Stimulated activated CD8-positive, alpha-beta memory T cell treated with anti-CD3 and anti-CD28 coated beads, Interleukin-15, amount 100 ng/mL, for 4 hours (primary cell): ENCODE measurements around the gene SHOX.
"Not testable (repeated sequence)": the region's sequence is repeated elsewhere in the genome, so short reads cannot be mapped to it uniquely, and the experiment has no call there.

ENCODE experiments used
- DNase-seq, 2 donors: peaks; one replicate each; pipeline ENCODE4 v3.0.0-alpha.2; 2020; ENCODE audit warnings: low read depth in 2 of 2

SHOX gene

DNA sequence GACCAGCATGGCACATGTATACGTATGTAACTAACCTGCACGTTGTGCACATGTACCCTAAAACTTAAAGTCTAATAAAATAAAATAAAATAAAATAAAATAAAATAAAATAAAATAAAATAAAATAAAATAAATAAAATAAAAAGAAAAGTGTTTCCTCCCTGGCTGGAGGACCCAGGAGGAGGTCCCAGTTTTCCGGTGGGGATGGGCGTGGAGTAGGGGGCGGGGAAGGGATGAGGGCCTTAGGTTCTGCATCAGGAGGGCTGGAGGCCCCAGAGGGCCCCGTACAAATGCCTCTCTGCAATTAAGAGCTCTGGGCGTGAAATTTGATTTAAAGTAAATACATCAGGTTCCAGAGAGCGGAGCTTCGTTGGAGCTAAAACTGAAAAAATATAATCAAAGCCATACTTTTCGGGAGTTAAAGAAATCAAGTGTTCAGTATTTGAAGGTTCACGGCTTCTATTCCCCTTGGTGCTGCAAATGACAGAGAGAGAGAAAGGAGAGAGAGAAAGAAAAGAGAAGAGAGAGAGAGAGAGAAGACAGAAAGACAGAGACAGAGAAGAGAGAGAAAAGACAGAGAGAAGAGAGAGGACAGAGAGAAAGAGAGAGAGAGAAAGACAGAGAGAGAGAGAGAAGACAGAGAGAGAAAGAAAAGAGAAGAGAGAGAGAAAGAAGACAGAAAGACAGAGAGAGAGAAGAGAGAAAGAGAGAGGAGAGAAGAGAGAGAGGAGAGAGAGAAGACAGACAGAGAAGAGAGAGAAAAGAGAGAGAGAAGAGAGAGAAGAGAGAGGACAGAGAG is 8.7 kb upstream of the SHOX start:
- DNase-seq = no peak

- DNase-seq = not testable (repeated sequence)
Observed at GRCh38 chrX:622802-623201, 7.8 kb upstream of the SHOX start.

DNA sequence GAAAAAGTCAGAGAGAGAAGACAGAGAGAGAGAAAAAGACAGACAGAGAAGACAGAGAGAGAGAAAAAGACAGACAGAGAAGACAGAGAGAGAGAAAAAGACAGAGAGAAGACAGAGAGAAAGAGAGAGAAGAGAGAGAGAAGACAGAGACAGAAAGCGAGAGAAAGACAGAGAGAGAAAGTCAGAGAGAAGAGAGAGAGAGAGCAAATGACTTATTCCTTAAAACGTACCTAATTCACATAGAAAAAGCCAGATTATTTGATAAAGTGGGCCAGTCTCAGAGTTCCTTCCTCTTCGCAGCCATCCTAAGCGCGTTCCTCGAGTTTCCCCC is 7.4 kb upstream of the SHOX start:
- no peak for DNase-seq

GRCh38 chrX:623599-624315 is 6.8 kb upstream of the SHOX start:
- DNase-seq = no peak

GRCh38 chrX:625137-625691 is 5.4 kb upstream of the SHOX start:
- no peak for DNase-seq

GRCh38 chrX:626047-626446 is 4.5 kb upstream of the SHOX start:
- DNase-seq = not testable (repeated sequence)

GRCh38 chrX:626745-627509 is 3.7 kb upstream of the SHOX start:
- DNase-seq = no peak

DNA sequence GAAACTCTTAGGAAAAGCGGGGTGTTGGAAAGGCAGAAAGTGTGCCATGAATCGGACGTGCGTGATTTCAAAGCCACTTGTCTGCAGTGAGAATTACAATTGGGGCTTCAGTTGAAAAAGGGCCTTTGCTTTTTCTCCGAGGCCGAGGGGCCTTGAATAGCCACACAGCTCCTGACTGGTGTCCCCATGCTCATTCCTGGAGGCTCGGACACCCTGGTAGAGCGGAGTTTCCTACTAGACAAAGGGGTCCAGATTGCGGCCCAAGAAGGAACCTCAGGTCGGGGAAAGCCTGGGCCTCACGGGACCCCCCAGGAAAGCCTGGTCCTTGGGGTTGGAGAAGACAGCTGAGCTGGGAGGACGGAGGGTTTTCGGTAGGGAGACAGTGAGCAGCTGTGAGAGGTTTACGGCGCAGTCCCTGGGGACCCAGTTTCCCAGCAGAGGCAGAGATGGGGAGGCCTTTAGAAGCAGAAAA is 3.0 kb upstream of the SHOX start:
- no peak for DNase-seq

DNA sequence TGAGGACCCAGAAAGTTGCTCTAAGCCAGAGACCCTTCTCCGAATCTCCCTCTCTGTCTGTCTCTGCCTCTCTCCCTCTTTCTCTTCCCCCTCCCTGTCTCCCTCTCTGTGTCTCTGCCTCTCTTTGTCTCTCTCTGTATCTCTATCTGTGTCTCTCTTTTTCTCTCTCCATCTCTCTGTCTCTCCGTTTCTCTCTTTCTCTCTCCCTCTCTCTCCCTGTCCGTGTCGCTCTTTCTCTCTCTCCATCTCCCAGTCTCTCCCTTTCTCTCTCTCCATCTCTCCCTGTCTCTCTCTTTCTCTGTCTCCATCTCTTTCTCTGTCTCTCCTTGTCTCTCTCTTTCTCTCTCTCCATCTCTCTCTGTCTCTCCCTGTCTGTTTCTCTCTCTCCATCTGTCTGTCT is 2.6 kb upstream of the SHOX start:
- DNase-seq = no peak

DNA sequence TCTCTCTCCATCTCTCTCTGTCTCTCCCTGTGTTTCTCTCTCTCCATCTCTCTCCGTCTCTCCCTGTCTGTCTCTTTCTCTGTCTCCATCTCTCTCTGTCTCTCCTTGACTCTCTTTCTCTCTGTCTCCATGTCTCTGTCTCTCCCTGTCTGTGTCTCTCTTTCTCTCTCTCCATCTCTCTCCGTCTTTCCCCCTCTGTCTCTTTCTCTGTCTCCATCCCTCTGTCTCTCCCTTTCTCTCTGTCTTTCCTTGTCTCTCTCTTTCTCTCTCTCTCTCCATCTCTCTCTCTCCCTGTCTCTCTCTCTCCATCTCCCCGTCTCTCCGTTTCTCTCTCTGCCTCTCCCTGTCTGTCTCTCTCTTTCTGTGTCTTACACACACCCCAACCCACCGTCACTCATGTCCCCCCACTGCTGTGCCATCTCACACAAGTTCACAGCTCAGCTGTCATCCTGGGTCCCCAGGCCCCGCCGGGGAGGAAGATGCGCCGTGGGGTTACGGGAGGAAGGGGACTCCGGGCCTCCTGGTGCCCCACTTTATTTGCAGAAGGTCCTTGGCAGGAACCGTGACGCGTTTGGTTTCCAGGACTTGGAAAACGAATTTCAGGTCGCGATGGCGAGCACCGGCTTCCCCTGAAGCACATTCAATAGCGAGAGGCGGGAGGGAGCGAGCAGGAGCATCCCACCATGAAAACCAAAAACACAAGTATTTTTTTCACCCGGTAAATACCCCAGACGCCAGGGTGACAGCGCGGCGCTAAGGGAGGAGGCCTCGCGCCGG is 1.2 kb upstream of the SHOX start:
- DNase-seq = no peak

DNA sequence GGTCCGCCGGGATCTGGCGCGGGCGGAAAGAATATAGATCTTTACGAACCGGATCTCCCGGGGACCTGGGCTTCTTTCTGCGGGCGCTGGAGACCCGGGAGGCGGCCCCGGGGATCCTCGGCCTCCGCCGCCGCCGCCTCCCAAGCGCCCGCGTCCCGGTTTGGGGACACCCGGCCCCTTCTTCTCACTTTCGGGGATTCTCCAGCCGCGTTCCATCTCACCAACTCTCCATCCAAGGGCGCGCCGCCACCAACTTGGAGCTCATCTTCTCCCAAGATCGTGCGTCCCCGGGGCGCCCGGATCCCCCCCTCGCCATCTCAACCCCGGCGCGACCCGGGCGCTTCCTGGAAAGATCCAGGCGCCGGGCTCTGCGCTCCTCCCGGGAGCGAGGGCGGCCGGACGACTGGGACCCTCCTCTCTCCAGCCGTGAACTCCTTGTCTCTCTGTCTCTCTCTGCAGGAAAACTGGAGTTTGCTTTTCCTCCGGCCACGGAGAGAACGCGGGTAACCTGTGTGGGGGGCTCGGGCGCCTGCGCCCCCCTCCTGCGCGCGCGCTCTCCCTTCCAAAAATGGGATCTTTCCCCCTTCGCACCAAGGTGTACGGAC is 482 bp upstream of the SHOX start:
- no peak for DNase-seq

GRCh38 chrX:631802-632365 is 1.3 kb downstream of the SHOX start:
- DNase-seq = no peak

DNA sequence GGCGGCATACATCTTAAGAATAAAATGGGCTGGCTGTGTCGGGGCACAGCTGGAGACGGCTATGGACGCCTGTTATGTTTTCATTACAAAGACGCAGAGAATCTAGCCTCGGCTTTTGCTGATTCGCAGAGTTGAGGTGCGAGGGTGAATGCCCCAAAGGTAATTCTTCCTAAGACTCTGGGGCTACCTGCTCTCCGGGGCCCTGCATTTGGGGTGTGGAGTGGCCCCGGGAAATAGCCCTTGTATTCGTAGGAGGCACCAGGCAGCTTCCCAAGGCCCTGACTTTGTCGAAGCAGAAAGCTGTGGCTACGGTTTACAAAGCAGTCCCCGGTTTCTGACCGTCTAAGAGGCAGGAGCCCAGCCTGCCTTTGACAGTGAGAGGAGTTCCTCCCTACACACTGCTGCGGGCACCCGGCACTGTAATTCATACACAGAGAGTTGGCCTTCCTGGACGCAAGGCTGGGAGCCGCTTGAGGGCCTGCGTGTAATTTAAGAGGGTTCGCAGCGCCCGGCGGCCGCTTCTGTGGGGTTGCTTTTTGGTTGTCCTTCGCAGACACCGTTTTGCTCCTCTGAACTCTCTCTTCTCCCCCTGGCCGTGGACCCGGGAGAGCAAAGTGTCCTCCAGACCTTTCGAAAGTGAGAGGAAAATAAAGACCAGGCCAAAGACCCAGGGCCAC is 1.9 kb downstream of the SHOX start:
- no peak for DNase-seq

DNA sequence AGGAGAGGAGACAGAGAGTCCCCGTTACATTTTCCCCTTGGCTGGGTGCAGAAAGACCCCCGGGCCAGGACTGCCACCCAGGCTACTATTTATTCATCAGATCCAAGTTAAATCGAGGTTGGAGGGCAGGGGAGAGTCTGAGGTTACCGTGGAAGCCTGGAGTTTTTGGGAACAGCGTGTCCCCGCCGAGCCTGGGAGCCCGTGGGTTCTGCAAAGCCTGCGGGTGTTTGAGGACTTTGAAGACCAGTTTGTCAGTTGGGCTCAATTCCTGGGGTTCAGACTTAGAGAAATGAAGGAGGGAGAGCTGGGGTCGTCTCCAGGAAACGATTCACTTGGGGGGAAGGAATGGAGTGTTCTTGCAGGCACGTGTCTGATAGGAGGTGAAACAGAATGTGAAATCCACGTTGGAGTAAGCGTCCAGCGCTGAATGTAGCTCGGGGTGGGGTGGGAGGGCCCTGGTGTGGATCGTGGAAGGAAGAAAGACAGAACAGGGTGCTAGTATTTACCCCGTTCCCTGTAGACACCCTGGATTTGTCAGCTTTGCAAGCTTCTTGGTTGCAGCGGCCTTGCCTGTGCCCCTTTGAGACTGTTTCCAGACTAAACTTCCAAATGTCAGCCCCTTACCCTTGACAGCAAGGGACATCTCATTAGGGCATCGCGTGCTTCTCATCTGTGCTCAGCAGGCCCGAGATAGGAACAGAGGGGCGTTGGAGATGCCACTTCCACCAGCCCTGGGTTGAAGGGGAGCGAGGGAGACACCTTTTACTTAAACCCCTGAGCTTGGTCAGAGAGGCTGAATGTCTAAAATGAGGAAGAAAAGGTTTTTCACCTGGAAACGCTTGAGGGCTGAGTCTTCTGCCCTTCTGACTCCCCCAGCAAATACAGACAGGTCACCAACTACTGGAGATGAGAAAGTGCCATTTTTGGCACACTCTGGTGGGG is 2.7 kb downstream of the SHOX start:
- no peak for DNase-seq

DNA sequence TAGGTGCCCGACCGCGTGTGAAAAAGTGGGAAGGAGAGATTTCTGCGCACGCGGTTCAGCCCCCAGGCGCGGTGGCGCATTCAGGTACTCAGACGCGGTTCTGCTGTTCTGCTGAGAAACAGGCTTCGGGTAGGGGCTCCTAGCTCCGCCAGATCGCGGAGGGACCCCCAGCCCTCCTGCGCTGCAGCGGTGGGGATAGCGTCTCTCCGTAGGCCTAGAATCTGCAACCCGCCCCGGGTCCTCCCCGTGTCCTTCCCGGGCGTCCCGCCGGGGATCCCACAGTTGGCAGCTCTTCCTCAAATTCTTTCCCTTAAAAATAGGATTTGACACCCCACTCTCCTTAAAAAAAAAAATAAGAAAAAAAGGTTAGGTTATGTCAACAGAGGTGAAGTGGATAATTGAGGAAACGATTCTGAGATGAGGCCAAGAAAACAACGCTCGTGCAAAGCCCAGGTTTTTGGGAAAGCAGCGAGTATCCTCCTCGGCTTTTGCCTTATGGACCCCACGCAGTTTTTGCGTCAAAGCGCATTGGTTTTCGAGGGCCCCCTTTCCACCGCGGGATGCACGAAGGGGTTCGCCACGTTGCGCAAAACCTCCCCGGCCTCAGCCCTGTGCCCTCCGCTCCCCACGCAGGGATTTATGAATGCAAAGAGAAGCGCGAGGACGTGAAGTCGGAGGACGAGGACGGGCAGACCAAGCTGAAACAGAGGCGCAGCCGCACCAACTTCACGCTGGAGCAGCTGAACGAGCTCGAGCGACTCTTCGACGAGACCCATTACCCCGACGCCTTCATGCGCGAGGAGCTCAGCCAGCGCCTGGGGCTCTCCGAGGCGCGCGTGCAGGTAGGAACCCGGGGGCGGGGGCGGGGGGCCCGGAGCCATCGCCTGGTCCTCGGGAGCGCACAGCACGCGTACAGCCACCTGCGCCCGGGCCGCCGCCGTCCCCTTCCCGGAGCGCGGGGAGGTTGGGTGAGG is 3.7 kb downstream of the SHOX start:
- DNase-seq = no peak

- no peak for DNase-seq
Observed at GRCh38 chrX:635428-636090, 5.0 kb downstream of the SHOX start.

DNA sequence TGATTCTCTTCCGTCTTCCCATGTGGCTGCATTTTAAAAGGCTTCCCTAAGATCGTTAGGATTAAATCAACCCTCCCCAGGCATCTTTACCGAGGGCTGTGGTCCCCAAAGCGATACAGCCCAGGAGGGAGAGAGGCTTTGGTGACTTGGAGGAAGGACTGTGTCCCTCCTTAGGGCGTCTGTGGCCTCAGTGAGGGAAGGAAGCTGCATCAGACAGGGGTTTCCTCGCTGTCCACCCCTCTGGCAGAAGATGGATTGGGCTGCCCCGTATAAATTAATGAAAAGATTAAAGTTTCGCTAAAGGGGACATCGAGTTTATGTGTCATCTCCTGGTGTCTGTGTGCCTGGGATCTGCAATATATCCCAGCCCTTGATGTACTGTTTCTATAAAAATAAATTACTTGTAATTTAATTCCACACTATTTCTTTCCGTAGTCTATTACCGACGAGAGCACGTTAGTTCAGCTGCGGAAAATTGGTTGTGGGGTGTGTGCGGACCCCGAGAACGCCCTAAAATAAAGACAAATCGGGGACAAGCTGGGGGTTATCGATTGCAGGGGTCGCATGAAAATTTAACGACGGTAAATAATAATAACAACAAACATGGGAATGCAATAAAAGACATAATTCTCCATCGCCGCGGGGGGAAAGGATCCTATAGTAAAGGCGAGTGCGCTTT is 6.5 kb downstream of the SHOX start:
- no peak for DNase-seq
